GM19324 (cell line): ENCODE results near the gene NUTM1.
A peak's percentile ranks its signal among the peaks of the same experiment; 100 is the strongest.

Experiments
- ATAC-seq: cut with Tn5 transposase; IDR thresholded peaks from one replicate; pipeline ENCODE4 v1.9.1; 2021; ENCODE audit warnings: mild to moderate bottlenecking, moderate library complexity; ENCODE audit not compliant: unreplicated experiment, low FRiP score

NUTM1 gene

DNA sequence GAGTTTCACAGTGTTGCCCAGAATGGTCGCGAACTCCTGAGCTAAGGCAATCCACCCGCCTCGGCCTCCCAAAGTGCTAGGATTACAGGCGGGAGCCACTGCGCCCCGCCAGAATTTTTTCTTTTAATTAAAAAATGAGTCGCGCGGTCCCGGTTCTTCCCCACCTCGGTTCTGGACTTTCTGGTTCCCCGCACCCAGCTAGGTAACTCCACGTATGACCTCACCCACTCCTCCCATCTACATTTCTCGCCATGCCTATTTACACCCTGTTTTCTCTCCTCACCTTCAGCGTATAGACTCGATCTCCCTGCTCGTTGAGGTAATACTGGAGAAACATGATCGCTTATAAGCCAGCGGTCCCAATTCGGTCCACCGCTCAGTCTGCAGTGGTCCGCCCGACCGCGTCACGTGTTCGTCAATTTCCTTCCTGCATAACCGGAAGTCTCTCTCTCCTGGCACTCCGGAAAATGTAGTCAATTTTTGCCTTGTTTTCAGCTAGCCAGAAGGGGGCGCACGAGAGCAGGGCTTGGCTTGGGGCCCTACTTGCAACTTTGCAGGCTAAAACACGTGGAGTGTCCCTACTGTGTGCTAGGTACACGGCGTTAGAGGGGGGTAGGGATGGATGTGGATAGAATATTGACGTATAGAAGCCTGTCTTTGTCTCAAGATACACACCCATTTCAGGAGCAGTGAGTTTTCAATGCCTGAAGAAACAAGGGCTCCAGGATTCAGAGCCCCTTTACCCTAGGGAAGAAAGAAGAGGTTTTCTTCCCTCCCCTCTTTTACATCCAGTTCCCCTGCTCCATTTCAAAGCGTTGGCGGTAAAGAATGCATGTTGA lies at the start of gene NUTM1, which contains the start of gene NOP10:
NUTM1 (plus strand) TSS at position 579 of the 839 bp plus-strand sequence. CDS start 382 bp downstream, outside the sequence.
NOP10 (minus strand) TSS at position 400 of the 839 bp plus-strand sequence; CDS start at position 337, 63 bp downstream.
- ATAC-seq, result peak; percentile 81

DNA sequence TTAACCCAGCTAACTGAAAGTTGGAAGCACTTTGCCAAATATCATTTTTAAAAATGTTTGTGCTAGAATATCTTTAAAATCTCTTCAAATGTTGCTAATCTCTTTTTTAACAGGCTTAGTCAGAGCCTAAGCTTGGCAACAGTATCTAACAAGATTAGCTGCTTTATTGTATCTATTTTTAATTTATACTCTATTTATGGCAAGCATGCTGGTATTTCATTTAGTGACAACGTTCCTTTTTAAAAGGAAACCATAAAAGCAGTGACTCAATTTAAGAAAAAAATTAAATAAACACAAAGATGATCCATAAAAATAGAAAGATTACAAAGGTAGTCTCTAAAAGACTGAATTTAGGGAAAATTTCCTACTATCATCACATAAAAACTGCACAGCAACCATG lies 46.1 kb upstream of the NUTM1 start:
- ATAC-seq, result no peak

DNA sequence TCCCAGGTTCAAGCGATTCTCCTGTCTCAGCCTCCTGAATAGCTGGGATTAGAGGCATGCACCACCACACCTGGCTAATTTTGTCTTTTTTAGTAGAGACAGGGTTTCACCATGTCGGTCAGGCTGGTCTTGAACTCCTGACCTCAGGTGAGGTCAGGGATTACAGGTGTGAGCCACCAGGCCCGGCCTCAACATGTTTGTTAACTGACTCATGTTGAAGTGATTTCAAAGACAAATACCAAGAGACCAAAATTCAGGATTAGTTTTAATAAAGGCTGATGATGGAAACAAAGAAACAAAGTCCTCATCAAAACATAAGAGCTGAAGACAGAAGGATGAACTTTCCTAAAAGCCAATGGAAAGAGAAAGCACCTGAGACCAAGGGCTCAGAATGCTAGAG lies 42.1 kb upstream of the NUTM1 start:
- no peak for ATAC-seq

GRCh38 chr15:34304613-34305012 lies 38.5 kb upstream of the NUTM1 start:
- no peak for ATAC-seq

GRCh38 chr15:34311563-34311962 lies 31.6 kb upstream of the NUTM1 start:
- no peak for ATAC-seq

- ATAC-seq, result no peak
Observed at GRCh38 chr15:34314491-34315490, 28.3 kb upstream of the NUTM1 start.

DNA sequence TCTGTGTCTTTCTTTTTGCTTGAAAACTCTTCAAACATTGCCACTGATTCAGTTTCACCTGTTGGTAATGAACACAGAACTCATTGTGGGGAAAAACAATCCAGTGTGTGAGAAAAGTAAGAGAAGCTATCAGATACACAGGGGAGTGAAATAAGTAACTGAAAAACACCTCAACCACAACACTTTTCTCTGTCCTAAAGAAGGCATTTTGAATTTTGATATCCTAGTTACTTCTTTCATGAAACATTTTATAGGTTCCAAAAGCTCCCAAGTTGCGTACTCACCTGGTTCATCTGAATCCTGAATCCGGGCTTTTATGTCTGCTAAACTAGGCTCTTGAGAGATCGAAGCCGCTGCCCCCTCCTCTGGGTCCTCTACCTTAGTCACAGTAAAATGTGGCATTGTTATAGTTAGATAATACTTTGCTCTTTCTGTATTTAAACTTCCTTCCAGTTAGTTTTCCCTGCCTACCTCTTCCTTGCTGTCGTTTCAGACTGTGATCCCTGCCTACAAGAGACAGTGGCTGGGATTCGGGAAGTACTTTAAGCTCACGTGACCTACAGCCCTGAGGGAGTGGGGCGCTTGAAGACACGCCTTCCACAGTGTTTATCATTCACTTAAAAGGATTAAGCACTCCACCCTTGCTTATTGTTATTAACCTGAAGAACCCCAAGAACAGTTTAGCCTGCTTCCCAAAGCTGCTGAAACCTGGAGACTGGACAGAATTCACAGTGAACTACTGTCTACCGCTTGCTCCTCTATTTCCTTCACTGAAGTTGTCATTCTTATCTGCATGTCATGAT lies 24.6 kb upstream of the NUTM1 start:
- peak; percentile 67 for ATAC-seq

DNA sequence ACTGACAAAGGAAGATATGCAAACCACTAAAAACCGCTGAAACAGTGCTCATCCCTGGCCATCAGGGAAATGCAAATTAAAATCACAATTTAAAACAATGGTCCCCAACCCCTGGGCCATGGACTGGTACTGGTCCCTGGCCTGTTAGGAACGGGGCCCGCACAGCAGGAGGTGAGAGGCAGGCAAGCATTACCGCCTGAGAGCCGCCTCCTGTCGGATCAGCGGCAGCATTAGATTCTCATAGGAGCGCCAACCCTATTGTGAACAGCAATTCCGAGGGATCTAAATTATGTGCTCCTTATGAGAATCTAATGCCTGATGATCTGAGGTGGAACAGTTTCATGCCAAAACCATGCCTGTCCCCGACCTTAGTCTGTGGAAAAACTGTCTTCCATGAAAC lies 19.9 kb upstream of the NUTM1 start:
- no peak for ATAC-seq

DNA sequence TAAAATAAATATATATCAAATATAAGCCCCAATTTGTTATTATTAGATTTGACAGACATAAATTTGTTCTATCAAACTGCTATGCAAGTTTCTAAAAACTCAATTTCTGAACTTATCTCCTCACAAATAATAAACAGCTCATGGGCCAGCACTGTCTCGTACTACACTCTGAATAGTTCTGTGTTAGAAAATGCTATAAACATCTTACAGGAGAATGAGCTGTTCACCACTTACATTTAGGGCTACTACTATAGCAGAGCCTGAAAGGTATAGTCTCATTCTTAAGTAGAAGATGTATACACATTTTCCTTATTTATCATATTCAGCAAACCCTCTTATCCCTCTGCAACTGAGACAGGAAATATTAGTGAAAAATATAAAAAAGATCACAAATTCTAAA lies 18.2 kb upstream of the NUTM1 start:
- no peak for ATAC-seq

- ATAC-seq, result no peak
Observed at GRCh38 chr15:34325368-34325767, 17.7 kb upstream of the NUTM1 start.

GRCh38 chr15:34327906-34328305 lies 15.2 kb upstream of the NUTM1 start:
- ATAC-seq, result no peak

- ATAC-seq, result no peak
Observed at GRCh38 chr15:34329006-34329405, 14.1 kb upstream of the NUTM1 start.

DNA sequence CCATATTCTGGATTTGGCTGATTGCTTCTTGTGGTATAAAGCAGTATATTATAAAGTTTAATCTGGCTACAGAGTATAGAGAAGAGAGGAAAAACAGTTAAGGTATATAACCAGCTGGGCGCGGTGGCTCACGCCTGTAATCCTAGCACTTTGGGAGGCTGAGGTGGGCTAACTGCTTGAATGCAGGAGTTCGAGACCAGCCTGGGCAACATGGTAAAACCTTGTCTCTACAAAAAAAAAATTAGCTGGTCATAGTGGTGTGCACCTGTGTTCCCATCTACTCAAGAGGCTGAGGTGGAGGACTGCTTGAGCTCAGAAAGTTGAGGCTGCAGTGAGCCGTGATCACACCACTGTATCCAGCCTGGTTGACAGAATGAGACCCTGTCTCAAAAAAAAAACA lies 12.8 kb upstream of the NUTM1 start:
- ATAC-seq, result no peak

DNA sequence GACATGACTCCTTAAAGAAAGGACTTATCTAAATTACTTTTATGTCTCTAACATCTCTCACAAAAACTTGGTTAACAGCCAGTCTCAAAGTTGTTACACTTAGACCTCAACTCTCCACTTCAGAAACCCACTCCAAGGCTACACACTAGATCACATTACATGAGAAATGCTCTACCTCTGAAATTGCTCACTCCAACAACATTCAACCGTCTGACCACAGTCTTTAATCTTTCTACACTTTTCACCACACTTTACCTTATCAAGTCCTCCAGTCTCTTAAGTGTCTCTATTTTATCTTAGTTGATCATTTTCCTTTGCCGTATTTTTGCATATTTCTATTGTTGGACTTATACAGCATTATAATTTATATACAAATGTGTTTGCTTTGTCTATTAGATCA lies 11.3 kb upstream of the NUTM1 start:
- ATAC-seq, result no peak

DNA sequence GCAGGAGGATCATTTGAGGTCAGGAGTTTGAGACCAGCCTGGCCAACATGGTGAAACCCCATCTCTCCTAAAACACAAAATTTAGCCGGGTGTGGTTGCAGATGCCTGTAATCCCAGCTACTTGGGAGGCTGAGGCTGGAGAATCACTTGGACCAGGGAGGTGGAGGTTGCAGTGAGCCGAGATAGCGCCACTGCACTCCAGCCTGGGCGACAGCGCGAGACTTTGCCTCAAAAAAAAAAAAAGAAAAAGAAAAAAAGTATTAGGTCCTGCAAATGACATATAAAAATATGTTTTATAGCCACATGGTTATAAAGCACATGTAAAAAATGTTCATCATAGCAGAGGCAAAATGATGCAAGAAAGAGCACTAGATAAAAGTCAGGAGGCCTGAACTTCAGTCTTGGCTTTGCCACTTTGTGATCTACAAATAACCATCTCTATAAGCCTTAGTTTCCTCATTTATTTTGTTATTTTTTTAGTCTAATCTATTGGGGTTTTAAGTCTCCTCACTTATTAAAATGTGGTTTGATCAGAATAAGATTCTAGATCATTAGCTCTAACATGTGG lies 10.5 kb upstream of the NUTM1 start:
- no peak for ATAC-seq

GRCh38 chr15:34334672-34335071 lies 8.4 kb upstream of the NUTM1 start:
- no peak for ATAC-seq

GRCh38 chr15:34335176-34336032 lies 7.7 kb upstream of the NUTM1 start:
- no peak for ATAC-seq

DNA sequence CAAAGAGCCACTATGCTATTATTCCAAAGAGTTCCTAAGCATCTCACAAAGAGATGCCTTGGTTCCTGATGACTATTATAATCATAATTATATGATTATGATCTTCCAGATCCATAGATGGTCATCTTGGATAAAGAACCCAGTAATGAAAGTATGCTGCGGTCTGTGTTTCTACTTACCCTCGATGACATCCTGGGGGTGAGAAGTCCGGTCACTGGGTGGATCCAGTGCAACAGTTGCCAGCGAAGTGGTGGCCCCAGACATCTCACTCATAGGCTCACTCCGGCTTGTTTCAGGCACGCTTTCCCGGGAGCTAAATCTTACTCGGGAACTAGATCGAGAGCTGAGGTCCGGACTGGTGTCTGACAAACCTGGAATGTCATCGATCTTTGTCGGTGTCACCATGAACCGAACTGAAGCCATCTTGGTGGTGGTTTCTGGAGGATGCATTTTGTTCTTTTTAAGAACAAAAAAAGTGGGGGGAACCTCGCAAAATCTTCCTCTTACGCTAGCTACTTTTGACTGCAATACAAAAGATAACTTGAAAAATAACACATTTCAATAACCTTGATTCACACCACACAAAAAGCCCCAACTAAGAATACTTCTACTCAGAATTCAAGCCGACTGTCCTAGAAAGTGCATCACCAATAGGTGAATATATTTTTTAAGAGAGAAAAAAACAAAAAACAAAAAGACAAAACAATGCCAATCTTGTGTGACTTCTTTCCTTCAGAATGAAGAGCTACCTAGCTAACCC lies 6.7 kb upstream of the NUTM1 start:
- no peak for ATAC-seq
